Measurements from ENCODE around the gene GNG4. TPM values are rescaled to one million over a fixed set of nuclear protein-coding genes. Genes with fewer than 3 reads are reported as not detected.

The GNG4 gene
- total RNA-seq (1 to 10 TPM in 5 of 6 donors, under 1 TPM in 1; 0.56 to 7.8 (median 2.2) TPM), polyA plus RNA-seq (10 to 100 TPM in 1 of 2 donors, 1 to 10 TPM in 1; 5.0 to 20.4 TPM)

DNA sequence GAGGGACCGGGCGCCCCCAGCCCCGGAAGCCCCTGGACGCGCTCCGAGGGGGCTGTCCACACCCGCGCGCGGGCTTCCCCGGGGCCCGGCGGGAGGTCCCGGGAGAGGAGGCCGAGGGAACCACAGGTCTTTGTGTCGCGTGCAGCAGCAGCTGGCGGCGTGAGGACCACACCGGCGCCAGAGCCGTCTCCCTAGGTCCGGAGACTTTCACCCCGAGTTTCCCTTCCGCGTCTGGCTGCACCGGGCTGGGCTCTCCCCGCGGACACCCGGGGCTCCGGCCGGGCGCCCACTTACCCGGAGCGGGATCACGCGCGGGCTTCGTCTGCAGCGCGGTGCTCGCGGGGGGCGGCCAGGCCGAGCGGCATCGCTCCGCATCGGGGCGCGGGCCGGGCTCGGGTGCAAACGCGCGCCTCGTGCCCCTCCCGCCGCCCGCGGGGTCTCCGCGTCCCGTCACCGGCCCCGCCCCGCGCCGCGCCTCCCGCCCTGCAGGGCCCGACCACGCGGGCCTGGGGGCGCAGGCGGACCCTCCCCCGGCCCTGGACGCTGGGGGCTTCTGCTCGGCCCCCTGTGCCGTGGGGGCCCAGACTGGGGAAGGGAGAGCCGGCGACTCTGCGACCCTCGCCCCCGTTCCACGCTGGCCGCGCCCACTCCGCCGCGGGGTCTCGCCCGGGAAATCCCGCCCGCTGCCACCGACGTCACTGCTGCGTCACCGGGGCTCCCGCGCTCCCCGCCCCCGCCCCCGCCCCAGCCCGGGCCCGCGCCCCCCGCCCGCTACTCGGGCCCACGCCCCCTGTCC, at the start of gene GNG4:
GNG4 (minus strand) TSS at position 417 of the 796 bp plus-strand sequence. CDS start 65,946 bp downstream, outside the sequence.
- ATAC-seq (peak; percentile 52 to 64 (median 58)), DNase-seq (peak in 4 of 6 donors; percentile 26 to 83 (median 51)), FAIRE-seq (no peak)
- Histone ChIP-seq H3K27me3 (peaks cover 0 to 12% (median 0%) of the 10 kb centered on the region in 4 donors), H3K4me1 (peaks cover 0 to 12% (median 0%) of the 10 kb centered on the region in 3 donors), H3K27ac (peak within 1 kb of the TSS in 1 of 4 donors; percentile 33), H3K36me3 (no peaks in the 10 kb centered on the region), H3K4me3 (peak within 1 kb of the TSS; percentile 18 to 65 (median 32)), H3K9me3 (no peaks in the 10 kb centered on the region)
- 0 to 1% methylated on average over 64 to 111 of the region's 111 CpGs for WGBS, 2 donors
- intact Hi-C loops (cut with DNase I): no loop called here
- TF ChIP-seq, protein P1, sequence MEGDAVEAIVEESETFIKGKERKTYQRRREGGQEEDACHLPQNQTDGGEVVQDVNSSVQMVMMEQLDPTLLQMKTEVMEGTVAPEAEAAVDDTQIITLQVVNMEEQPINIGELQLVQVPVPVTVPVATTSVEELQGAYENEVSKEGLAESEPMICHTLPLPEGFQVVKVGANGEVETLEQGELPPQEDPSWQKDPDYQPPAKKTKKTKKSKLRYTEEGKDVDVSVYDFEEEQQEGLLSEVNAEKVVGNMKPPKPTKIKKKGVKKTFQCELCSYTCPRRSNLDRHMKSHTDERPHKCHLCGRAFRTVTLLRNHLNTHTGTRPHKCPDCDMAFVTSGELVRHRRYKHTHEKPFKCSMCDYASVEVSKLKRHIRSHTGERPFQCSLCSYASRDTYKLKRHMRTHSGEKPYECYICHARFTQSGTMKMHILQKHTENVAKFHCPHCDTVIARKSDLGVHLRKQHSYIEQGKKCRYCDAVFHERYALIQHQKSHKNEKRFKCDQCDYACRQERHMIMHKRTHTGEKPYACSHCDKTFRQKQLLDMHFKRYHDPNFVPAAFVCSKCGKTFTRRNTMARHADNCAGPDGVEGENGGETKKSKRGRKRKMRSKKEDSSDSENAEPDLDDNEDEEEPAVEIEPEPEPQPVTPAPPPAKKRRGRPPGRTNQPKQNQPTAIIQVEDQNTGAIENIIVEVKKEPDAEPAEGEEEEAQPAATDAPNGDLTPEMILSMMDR (IDR thresholded peaks at IDR 0.05): no peak

DNA sequence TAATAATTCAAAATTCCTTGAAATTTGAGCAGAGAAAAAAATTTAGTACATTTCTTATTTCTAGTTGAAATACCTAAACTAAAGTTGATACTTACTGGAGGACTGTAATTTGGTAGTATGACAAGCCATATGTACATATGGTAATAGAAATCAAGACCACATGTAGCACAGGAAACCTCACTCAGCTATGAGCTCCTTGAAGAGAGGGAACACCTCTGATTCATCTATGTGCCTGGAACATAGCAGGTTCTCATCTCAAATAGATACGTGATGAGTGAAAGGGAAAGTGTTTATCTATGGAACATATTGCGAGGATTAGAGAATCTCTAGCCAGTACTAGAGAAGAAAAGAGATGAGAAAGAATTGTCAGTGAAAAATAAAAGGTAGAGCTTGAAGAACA, 47.9 kb upstream of the GNG4 start:
- H3K9me3 ChIP-seq: no peaks in the 10 kb centered on the region
- ATAC-seq (no peak), DNase-seq (no peak), FAIRE-seq (no peak)
- H3K27me3 ChIP-seq: no peaks in the 10 kb centered on the region
- WGBS, 2 donors: 96 to 99% methylated on average over 2 of the region's 2 CpGs
- no peak overlapping the region for H3K4me3 ChIP-seq
- H3K36me3 ChIP-seq: peaks cover 0 to 21% (median 0%) of the 10 kb centered on the region in 3 donors
- no peak overlapping the region for H3K27ac ChIP-seq
- TF ChIP-seq, protein P1 (IDR thresholded peaks at IDR 0.05): no peak
- H3K4me1 ChIP-seq: no peaks in the 10 kb centered on the region
- intact Hi-C loops (cut with DNase I): no loop called here

DNA sequence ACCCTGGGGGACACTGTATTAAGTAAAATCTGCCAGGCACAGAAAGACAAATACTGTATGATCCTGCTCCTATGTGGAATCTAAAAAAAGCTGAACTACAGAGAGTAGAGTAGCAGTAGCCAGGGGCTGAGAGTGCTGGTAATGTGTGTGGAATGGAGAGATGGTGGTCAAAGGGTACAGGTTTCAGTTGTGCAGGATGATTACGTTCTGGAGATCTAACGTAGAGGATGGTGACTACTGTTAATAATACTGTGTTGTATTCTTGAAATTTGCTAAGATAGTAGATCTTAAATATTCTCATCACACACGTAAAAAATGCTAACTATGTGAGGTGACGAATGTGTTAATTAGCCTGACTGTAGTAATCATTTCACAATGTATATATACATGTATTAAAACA, 39.8 kb upstream of the GNG4 start:
- no peak overlapping the region for H3K27ac ChIP-seq
- H3K27me3 ChIP-seq: no peaks in the 10 kb centered on the region
- H3K4me1 ChIP-seq: no peaks in the 10 kb centered on the region
- no peaks in the 10 kb centered on the region for H3K9me3 ChIP-seq
- peaks cover 0 to 9% (median 0%) of the 10 kb centered on the region in 3 donors for H3K36me3 ChIP-seq
- ATAC-seq: no peak
- FAIRE-seq: no peak
- intact Hi-C loops (cut with DNase I): no loop called here
- TF ChIP-seq, protein P1 (IDR thresholded peaks at IDR 0.05): no peak
- no peak for DNase-seq
- 95 to 96% methylated on average over 4 of the region's 4 CpGs for WGBS, 2 donors
- no peak overlapping the region for H3K4me3 ChIP-seq

DNA sequence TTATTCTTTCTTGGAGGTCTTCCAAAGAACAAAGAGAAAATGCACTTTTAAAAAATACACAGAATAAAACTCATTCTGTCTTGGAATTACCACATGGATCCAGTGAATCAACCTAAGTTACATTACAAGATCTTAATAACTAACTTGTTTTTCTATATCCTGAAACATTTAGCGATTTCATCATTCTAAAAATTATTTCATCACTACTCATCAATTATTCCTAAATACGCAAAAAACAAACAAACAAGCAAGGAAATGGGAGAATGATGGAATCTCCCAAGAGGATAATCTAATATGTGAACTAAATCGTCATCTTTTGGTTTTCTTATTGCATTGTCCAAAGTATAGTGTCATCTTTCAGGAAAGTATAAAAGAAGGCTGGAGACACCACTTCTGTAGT, 38.5 kb upstream of the GNG4 start:
- FAIRE-seq: no peak
- intact Hi-C loops (cut with DNase I): no loop called here
- Histone ChIP-seq H3K9me3 (no peaks in the 10 kb centered on the region), H3K4me1 (peaks cover 0 to 3% (median 0%) of the 10 kb centered on the region in 3 donors), H3K36me3 (peaks cover 0 to 1% (median 0%) of the 10 kb centered on the region in 3 donors), H3K27me3 (no peaks in the 10 kb centered on the region), H3K4me3 (no peak overlapping the region), H3K27ac (no peak overlapping the region)
- TF ChIP-seq, protein P1 (IDR thresholded peaks at IDR 0.05): no peak
- no peak for DNase-seq
- ATAC-seq: no peak
- 95% methylated on average over 3 of the region's 3 CpGs for WGBS, 2 donors

DNA sequence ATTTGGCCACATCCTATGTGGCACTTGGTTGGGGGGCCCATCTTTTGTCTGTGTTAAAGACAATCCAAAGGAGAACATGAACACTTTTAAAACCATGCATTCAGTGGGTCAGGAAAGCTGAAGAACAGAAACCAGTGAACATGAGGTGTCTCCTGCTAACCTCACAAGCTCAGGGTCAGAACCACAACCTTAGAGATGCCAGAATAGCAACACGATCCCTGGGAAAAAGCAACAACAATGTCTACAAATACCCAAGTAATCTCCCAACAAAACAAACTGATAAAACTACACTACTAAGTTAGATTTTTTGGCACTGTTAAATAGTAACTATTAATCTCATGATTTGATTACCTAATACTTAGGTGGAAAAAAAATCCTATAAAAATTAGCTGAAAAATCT, 34.1 kb upstream of the GNG4 start:
- Histone ChIP-seq H3K4me3 (no peak overlapping the region), H3K9me3 (no peaks in the 10 kb centered on the region), H3K27ac (no peak overlapping the region), H3K4me1 (peaks cover 0 to 3% (median 0%) of the 10 kb centered on the region in 3 donors), H3K36me3 (no peaks in the 10 kb centered on the region), H3K27me3 (no peaks in the 10 kb centered on the region)
- intact Hi-C loops (cut with DNase I): no loop called here
- FAIRE-seq: no peak
- WGBS, 2 donors: 26 to 33% methylated on average over 1 of the region's 1 CpG
- TF ChIP-seq, protein P1 (IDR thresholded peaks at IDR 0.05): no peak
- no peak for DNase-seq
- ATAC-seq: peak in 2 of 4 donors; percentile 51 to 53

Measured in pancreas (tissue), 10 donors.